ENCODE data around the gene SLC9A7. TPM values are rescaled to one million over a fixed set of nuclear protein-coding genes. Genes with fewer than 3 reads are reported as not detected.

Gene SLC9A7
- total and polyA plus RNA-seq, 2 experiments from 2014 or later: 2.5 to 15.4 TPM

- no peak for DNase-seq (ENCODE audit: low spot score)
- TF ChIP-seq STAT1 (IDR thresholded peaks at IDR 0.05; ENCODE audit: unreplicated experiment) (no peak), CTCF (conservative IDR thresholded peaks at IDR 0.05; ENCODE audit: low read depth in 2 of 2) (no peak), CREB1 (CRISPR knock-in tag; IDR thresholded peaks at IDR 0.05; ENCODE audit: low read depth) (no peak), JUNB (IDR thresholded peaks at IDR 0.05; ENCODE audit: unreplicated experiment) (no peak), NANOG (IDR thresholded peaks at IDR 0.05; ENCODE audit: borderline replicate concordance) (no peak), POLR2AphosphoS5 (IDR thresholded peaks at IDR 0.05; ENCODE audit: low read depth) (no peak), ZNF331 (CRISPR knock-in tag; IDR thresholded peaks at IDR 0.05; ENCODE audit: low read depth) (no peak), ZNF462 (CRISPR knock-in tag; IDR thresholded peaks at IDR 0.05) (no peak)
- Mint-ChIP-seq H3K27ac (no peak overlapping the region), H3K9me3 (no peaks in the 10 kb centered on the region), H3K4me3 (no peak overlapping the region), H3K4me1 (peaks cover 18% of the 10 kb centered on the region), H3K27me3 (ENCODE audit: insufficient read depth, low read depth, poor library complexity) (peaks cover 6% of the 10 kb centered on the region), H3K36me3 (ENCODE audit: low read depth) (peaks cover 30% of the 10 kb centered on the region)
- Histone ChIP-seq H3F3A (replicated peaks; ENCODE audit: low read depth) (no peaks in the 10 kb centered on the region), H3K27me3 (ENCODE audit: insufficient read depth) (no peaks in the 10 kb centered on the region), H3K4me2 (no peak overlapping the region), H3K9me2 (ENCODE audit: insufficient read depth) (no peaks in the 10 kb centered on the region), H3K79me2 (replicated peaks; ENCODE audit: insufficient read depth) (no peaks in the 10 kb centered on the region), H3K4me3 (no peak overlapping the region), H4K20me1 (replicated peaks; ENCODE audit: insufficient read depth) (no peaks in the 10 kb centered on the region), H3K36me3 (ENCODE audit: insufficient read depth) (no peaks in the 10 kb centered on the region), H3K4me1 (ENCODE audit: insufficient read depth) (peaks cover 9% of the 10 kb centered on the region; the same call in 1 of the 2 replicates), H3K27ac (ENCODE audit: low read depth) (no peak overlapping the region), H2AFZ (no peak overlapping the region)
- ATAC-seq: no peak
Measured at GRCh38 chrX:46630141-46630540, 128.8 kb downstream of the SLC9A7 start.

All from GM23338 (cell line).